Ascending aorta (tissue), 2 donors: ENCODE measurements around the gene HELZ. TPM values are rescaled to one million over a fixed set of nuclear protein-coding genes. Genes with fewer than 3 reads are reported as not detected.

Experiments used
- DNase-seq, 2 donors: peaks; one replicate each; pipeline ENCODE4 v3.0.0-alpha.2; 2019; ENCODE audit warnings: low spot score in 2 of 2
- H3K27ac ChIP-seq, 2 donors: fragments of 200-600 bp; sonication (generic); one replicate each; pipeline ENCODE4 v1.5.1; 2016 to 2017; ENCODE audit warnings: mild to moderate bottlenecking in 1 of 2
- H3K27me3 ChIP-seq: fragments of 200-600 bp; sonication (generic); one replicate; pipeline ENCODE4 v1.5.1; 2017
- H3K36me3 ChIP-seq, 2 donors: fragments of 200-600 bp; sonication (generic); one replicate each; pipeline ENCODE4 v1.5.1; 2016
- H3K4me1 ChIP-seq, 2 donors: fragments of 200-600 bp; sonication (generic); one replicate each; pipeline ENCODE4 v1.5.1; 2016 to 2017; ENCODE audit warnings: mild to moderate bottlenecking in 1 of 2
- H3K4me3 ChIP-seq, 2 donors: fragments of 200-600 bp; sonication (generic); one replicate each; pipeline ENCODE4 v1.5.1; 2016 to 2017; ENCODE audit warnings: mild to moderate bottlenecking in 1 of 2
- H3K9me3 ChIP-seq, 2 donors: fragments of 200-600 bp; sonication (generic); one replicate each; pipeline ENCODE4 v1.5.1; 2016
- intact Hi-C: fragments of 100-400 bp; cut with DNase I; formaldehyde crosslinking; loops from one replicate; pipeline ENCODE4 v1.15.1; 2023
- total RNA-seq: library from RNA; depleted of rRNA; stranded (reverse); fragments of >200 nt; gene quantifications from one replicate; pipeline ENCODE4 v1.1.0, GENCODE V29; 2016
- TF ChIP-seq, protein P1 (sequence below), 3 experiments: fragments of 200-600 bp in 2 of 3; fragments of 450-650 bp in 1 of 3; sonication (generic) in 2 of 3; IDR thresholded peaks; one replicate each; pipeline ENCODE4 v1.5.1; 2016 to 2019; ENCODE audit warnings: antibody characterized with exemption in 3 of 3, mild to moderate bottlenecking in 1 of 3, moderate library complexity in 1 of 3

Gene HELZ
- total RNA-seq, 1 donor from 2014 or later = 36.1 TPM

DNA sequence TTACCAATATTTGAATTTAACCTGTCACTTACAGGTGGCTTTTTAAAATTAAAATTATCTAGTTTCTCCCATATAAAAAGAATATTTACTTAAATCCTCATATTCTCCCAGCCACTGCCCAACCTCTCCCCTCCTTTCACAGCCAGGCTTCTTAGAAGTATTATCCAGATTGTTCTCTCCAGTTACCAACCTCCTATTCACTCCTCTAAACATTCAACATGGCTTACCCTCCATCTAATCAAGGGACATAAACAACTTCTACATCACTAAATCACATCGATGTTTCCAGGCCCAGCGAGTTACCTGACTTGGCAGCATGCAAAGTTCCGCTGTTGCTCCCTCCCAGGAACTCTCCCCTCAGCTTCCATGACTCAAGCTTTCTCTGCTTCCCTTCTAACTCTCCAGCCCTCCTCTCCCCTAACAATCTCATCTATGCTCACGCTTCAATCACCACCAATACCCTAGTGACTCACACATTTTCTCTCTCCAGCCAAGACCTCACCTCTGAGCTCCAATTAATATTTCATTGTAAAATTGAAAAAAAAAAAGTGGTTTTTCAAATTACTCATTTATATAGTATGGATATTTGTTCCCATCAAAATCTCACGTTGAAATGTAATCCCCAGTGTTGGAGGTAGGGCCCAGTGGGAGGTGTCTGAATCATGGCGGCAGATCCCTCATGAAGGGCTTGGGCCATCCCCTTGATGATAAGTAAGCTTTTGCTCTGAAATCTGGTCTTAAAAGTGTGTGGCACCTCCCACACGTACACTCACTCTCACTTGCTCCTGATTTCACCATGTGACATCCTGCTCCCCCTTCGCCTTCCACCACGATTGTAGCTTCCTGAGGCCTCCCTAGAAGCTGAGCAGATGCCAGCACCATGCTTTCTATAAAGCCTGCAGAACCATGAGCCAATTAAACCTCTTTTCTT is 88.5 kb downstream of the HELZ start:
- Histone ChIP-seq H3K27ac (no peak overlapping the region), H3K4me1 (no peaks in the 10 kb centered on the region), H3K36me3 (peaks cover 8 to 20% of the 10 kb centered on the region in 2 donors), H3K9me3 (no peaks in the 10 kb centered on the region), H3K4me3 (no peak overlapping the region), H3K27me3 (no peaks in the 10 kb centered on the region)
- TF ChIP-seq, protein P1, sequence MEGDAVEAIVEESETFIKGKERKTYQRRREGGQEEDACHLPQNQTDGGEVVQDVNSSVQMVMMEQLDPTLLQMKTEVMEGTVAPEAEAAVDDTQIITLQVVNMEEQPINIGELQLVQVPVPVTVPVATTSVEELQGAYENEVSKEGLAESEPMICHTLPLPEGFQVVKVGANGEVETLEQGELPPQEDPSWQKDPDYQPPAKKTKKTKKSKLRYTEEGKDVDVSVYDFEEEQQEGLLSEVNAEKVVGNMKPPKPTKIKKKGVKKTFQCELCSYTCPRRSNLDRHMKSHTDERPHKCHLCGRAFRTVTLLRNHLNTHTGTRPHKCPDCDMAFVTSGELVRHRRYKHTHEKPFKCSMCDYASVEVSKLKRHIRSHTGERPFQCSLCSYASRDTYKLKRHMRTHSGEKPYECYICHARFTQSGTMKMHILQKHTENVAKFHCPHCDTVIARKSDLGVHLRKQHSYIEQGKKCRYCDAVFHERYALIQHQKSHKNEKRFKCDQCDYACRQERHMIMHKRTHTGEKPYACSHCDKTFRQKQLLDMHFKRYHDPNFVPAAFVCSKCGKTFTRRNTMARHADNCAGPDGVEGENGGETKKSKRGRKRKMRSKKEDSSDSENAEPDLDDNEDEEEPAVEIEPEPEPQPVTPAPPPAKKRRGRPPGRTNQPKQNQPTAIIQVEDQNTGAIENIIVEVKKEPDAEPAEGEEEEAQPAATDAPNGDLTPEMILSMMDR (IDR thresholded peaks at IDR 0.05) = no peak
- intact Hi-C loops = no loop called here
- DNase-seq = no peak

DNA sequence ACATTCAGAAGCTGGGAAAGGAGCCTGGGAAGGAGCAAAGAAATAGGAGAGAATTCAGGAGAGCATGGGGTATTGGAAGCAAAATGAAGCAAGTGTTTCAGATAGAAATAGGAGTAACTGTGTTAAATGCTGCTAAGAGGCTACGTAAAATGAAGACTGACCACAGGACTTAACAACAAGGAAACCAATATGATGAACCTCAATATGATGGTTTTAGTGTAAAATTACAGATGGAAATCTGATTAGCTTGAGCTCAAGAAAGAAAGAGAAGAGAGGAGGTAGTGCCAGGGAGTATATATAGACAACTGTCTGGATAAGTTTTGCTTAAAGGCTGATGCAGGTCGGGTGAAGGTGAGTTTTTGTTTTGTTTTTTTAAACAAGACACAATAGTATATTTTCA is 92.2 kb downstream of the HELZ start:
- intact Hi-C loops = no loop called here
- TF ChIP-seq, protein P1 (IDR thresholded peaks at IDR 0.05) = no peak
- no peak overlapping the region for H3K27ac ChIP-seq
- H3K4me1 ChIP-seq = no peaks in the 10 kb centered on the region
- H3K27me3 ChIP-seq = no peaks in the 10 kb centered on the region
- H3K36me3 ChIP-seq = peaks cover 10 to 27% of the 10 kb centered on the region in 2 donors
- DNase-seq = no peak
- H3K9me3 ChIP-seq = no peaks in the 10 kb centered on the region
- no peak overlapping the region for H3K4me3 ChIP-seq

DNA sequence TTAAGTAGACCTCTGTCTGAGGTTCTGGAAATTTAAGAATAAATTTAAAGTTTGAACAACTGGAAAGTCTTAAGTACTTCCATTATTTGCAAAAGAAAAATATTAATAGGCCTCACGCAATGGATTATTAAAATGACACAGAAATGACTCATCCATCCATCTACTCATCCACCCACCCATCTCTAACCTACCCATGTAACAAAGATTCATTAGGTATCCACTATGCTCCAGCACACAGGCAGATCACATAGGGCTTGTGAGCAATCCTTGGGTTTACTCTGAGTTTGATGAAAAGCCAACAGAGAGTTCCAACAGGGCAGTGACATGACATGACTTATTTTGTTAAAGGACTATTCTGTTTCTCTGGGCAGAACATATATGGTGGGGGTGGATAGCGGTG is 93.3 kb downstream of the HELZ start:
- H3K27me3 ChIP-seq = no peaks in the 10 kb centered on the region
- TF ChIP-seq, protein P1 (IDR thresholded peaks at IDR 0.05) = no peak
- DNase-seq = no peak
- no peaks in the 10 kb centered on the region for H3K9me3 ChIP-seq
- intact Hi-C loops = no loop called here
- peaks cover 20 to 38% of the 10 kb centered on the region in 2 donors for H3K36me3 ChIP-seq
- H3K4me1 ChIP-seq = no peaks in the 10 kb centered on the region
- no peak overlapping the region for H3K27ac ChIP-seq
- H3K4me3 ChIP-seq = no peak overlapping the region

DNA sequence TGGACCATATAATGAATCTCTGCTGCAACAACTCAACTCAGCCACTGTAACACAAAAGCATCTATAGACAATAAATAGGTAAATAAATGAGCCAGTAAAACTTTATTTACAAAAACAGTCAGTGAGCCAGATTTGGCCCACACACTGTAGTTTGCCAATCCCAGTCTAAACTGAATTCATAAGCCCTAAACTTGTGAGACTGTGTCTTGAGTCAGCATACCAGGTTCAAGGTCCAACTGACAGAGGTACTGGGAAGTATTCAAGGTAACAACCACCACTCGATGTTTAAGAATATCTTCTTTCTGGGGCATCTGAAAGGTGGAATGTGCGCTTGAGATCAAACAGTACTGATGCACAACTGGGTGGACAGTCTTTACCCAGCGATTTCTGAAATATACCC is 94.2 kb downstream of the HELZ start:
- Histone ChIP-seq H3K4me3 (no peak overlapping the region), H3K36me3 (peaks cover 28 to 47% of the 10 kb centered on the region in 2 donors), H3K9me3 (no peaks in the 10 kb centered on the region), H3K4me1 (no peaks in the 10 kb centered on the region), H3K27me3 (no peaks in the 10 kb centered on the region), H3K27ac (no peak overlapping the region)
- TF ChIP-seq, protein P1 (IDR thresholded peaks at IDR 0.05) = no peak
- no peak for DNase-seq
- intact Hi-C loops = no loop called here

DNA sequence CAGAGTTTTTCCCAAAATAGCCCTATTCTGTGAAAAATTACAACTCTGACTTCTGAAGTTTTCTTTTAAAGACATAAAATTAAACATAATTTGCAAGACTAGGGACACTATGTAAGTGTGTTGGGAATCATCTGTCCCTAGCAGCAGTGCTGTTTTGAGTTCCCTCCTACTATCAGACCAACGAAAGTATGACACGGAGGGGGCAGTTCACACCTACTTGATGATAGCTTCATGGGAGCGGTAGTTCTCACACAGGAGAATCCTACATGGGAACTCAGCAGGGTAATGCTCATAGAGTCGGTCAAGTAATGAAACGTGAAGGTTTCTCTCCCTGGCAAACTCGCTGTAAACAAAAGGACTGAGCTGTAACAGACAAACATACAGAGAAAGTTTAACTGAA is 96.6 kb downstream of the HELZ start:
- no peaks in the 10 kb centered on the region for H3K27me3 ChIP-seq
- intact Hi-C loops = no loop called here
- no peaks in the 10 kb centered on the region for H3K4me1 ChIP-seq
- DNase-seq = no peak
- TF ChIP-seq, protein P1 (IDR thresholded peaks at IDR 0.05) = no peak
- H3K27ac ChIP-seq = no peak overlapping the region
- peaks cover 31 to 63% of the 10 kb centered on the region in 2 donors for H3K36me3 ChIP-seq
- H3K9me3 ChIP-seq = no peaks in the 10 kb centered on the region
- H3K4me3 ChIP-seq = no peak overlapping the region
